Posterior vena cava (tissue), 2 donors: ENCODE results near the gene ZNF618. TPM values are rescaled to one million over a fixed set of nuclear protein-coding genes. Genes with fewer than 3 reads are reported as not detected.

ENCODE experiments used
- DNase-seq: peaks from one replicate; pipeline ENCODE4 v3.0.0-alpha.2; 2020; ENCODE audit warnings: low spot score
- intact Hi-C, 2 donors: fragments of 100-400 bp; cut with DNase I; formaldehyde crosslinking; loops; one replicate each; pipeline versions ENCODE4 v1.14.1 to v1.14.2; 2022 to 2023
- total RNA-seq, 2 donors: library from RNA; stranded (reverse); fragmentation: NEBNext Ultra II Directional; extraction: Animal tissue kit (Norgen Biotek cat#: 25700); gene quantifications; one replicate each; pipeline ENCODE4 v1.2.1, GENCODE V29; 2021
- donor health status: DM: yes; HTN: yes; CAD: no.
- donor health status: DM: yes; HTN: yes; CAD: no.

ZNF618 gene
- total RNA-seq, 2 donors from 2014 or later, result 7.2 to 9.2 TPM

- peak; percentile 35 for DNase-seq
- intact Hi-C loops, result no loop called here
These were observed 149.2 kb downstream of the ZNF618 start for GRCh38 chr9:114025196-114025753.

GRCh38 chr9:114025760-114026159 is 149.7 kb downstream of the ZNF618 start:
- intact Hi-C loops, result no loop called here
- DNase-seq, result peak; percentile 15

GRCh38 chr9:114026335-114026734 is 150.2 kb downstream of the ZNF618 start:
- intact Hi-C loops, result no loop called here
- peak; percentile 57 for DNase-seq

GRCh38 chr9:114027159-114027862 is 151.2 kb downstream of the ZNF618 start:
- intact Hi-C loops, result no loop called here
- peak; percentile 49 for DNase-seq

GRCh38 chr9:114027863-114028465 is 151.9 kb downstream of the ZNF618 start:
- DNase-seq, result peak; percentile 26
- intact Hi-C loops, result no loop called here

GRCh38 chr9:114028646-114029045 is 152.5 kb downstream of the ZNF618 start:
- intact Hi-C loops, result no loop called here
- peak; percentile 74 for DNase-seq

GRCh38 chr9:114029311-114030170 is 153.4 kb downstream of the ZNF618 start:
- intact Hi-C loops, result loop anchor here (5.0 to 10.0 kb wide), 3 partner anchors 222 to 347 kb away; no protein-coding TSS in a partner anchor
- DNase-seq, result peak; percentile 62

- DNase-seq, result peak; percentile 76
- intact Hi-C loops, result loop anchor here (5.0 to 10.0 kb wide), 3 partner anchors 223 to 348 kb away; no protein-coding TSS in a partner anchor
These were observed 154.3 kb downstream of the ZNF618 start for GRCh38 chr9:114030364-114030763.

- intact Hi-C loops, result loop anchor here (5.0 to 10.0 kb wide), 3 partner anchors 224 to 349 kb away; no protein-coding TSS in a partner anchor
- DNase-seq, result peak; percentile 40
These were observed 155.0 kb downstream of the ZNF618 start for GRCh38 chr9:114031037-114031630.

- intact Hi-C loops, result loop anchor here (5.0 to 10.0 kb wide), 3 partner anchors 225 to 350 kb away; no protein-coding TSS in a partner anchor
- DNase-seq, result peak; percentile 44
These were observed 156.1 kb downstream of the ZNF618 start for GRCh38 chr9:114031948-114032840.

GRCh38 chr9:114033397-114034103 is 157.4 kb downstream of the ZNF618 start:
- intact Hi-C loops, result loop anchor here (5.0 to 10.0 kb wide), 3 partner anchors 226 to 351 kb away; no protein-coding TSS in a partner anchor

GRCh38 chr9:114034196-114034595 is 158.1 kb downstream of the ZNF618 start:
- intact Hi-C loops, result loop anchor here (5.0 to 10.0 kb wide), 3 partner anchors 227 to 352 kb away; no protein-coding TSS in a partner anchor
- DNase-seq, result peak; percentile 49

More at GRCh38 chr9:114033397-114034103, 157.4 kb downstream of the ZNF618 start:
- peak; percentile 78 for DNase-seq

GRCh38 chr9:114034661-114035062 is 158.6 kb downstream of the ZNF618 start:
- DNase-seq, result peak; percentile 48
- intact Hi-C loops, result loop anchor here (5.0 to 10.0 kb wide), 3 partner anchors 227 to 352 kb away; no protein-coding TSS in a partner anchor

GRCh38 chr9:114035221-114035844 is 159.2 kb downstream of the ZNF618 start:
- intact Hi-C loops, result loop anchor here in 1 of 2 donors (10.0 kb wide), 1 partner anchor 351 kb away; no protein-coding TSS in a partner anchor
- DNase-seq, result peak; percentile 35

- peak; percentile 37 for DNase-seq
- intact Hi-C loops, result loop anchor here in 1 of 2 donors (10.0 kb wide), 1 partner anchor 351 kb away; no protein-coding TSS in a partner anchor
These were observed 160.0 kb downstream of the ZNF618 start for GRCh38 chr9:114035845-114036801.
